GM21717 (cell line): ENCODE measurements around the gene SMO.
"Not testable (repeated sequence)": the region's sequence is repeated elsewhere in the genome, so short reads cannot be mapped to it uniquely, and the experiment has no call there.

Source experiments
- ATAC-seq: cut with Tn5 transposase; IDR thresholded peaks from one replicate; pipeline ENCODE4 v1.9.1; 2021; ENCODE audit warnings: mild to moderate bottlenecking, moderate library complexity; ENCODE audit not compliant: unreplicated experiment

The SMO gene

GRCh38 chr7:129231666-129232065, 43.2 kb downstream of the SMO start:
- no peak for ATAC-seq

- no peak for ATAC-seq
These were observed 50.1 kb downstream of the SMO start for GRCh38 chr7:129238546-129238945.

GRCh38 chr7:129240119-129240820, 51.8 kb downstream of the SMO start:
- no peak for ATAC-seq

- no peak for ATAC-seq
These were observed 55.8 kb downstream of the SMO start for GRCh38 chr7:129244220-129244619.

GRCh38 chr7:129245533-129245932, 57.1 kb downstream of the SMO start:
- ATAC-seq, result no peak

GRCh38 chr7:129247087-129247486, 58.7 kb downstream of the SMO start:
- ATAC-seq, result no peak

GRCh38 chr7:129252128-129252527, 63.7 kb downstream of the SMO start:
- no peak for ATAC-seq

GRCh38 chr7:129252603-129253002, 64.2 kb downstream of the SMO start:
- not testable (repeated sequence) for ATAC-seq

GRCh38 chr7:129255800-129256199, 67.4 kb downstream of the SMO start:
- ATAC-seq, result no peak

- ATAC-seq, result no peak
These were observed 67.8 kb downstream of the SMO start for GRCh38 chr7:129256221-129256620.

- ATAC-seq, result no peak
These were observed 68.7 kb downstream of the SMO start for GRCh38 chr7:129257168-129257567.

- ATAC-seq, result no peak
These were observed 70.4 kb downstream of the SMO start for GRCh38 chr7:129258649-129259389.

- no peak for ATAC-seq
These were observed 73.9 kb downstream of the SMO start for GRCh38 chr7:129262324-129262723.
